HG03460 (cell line): ENCODE results near the gene ZGPAT.
"Not testable (repeated sequence)": the region's sequence is repeated elsewhere in the genome, so short reads cannot be mapped to it uniquely, and the experiment has no call there.

Experiments used
- ATAC-seq: cut with Tn5 transposase; IDR thresholded peaks from one replicate; pipeline ENCODE4 v1.9.1; 2021; ENCODE audit not compliant: unreplicated experiment

Gene ZGPAT

DNA sequence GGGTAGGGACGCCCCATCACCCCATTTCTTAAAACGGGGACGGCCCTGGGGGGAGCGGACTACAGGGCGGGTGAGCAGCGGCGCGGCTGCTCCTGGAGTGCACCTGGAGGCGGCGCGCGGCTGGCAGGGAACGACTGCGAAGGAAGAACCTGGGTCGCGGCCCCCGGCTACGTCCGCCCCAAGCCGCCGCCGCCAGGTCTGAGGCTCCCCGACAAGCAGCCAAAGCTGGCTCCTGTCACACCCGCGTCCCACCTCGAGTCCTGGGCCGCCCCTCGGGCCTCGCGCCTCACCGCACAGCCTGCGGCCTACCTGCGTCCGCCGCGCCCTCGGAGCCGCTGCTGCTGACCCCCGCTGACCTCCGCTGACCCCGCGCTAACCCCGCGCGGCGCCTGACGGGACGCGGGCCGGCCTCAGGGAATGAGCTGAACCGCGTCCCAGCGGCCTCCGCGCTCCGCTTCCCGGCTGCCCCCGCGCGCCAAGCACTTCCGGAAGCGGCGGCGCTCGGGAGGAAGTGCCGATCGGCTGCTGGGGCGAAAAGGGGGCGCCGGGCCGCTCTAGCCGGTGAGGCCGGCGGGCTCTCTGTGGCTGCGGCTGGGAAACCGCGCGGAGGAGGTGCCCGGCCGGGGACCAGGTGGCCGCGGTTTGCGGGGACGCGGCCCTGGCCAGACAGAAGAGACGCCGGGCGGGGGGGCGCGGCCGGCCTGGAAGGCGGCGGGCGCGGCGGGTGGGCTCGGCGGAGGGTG, at the start of gene ZGPAT, which contains the start of gene ARFRP1:
ZGPAT (plus strand) TSS at position 482 of the 743 bp plus-strand sequence. CDS start 542 bp downstream, outside the sequence.
ARFRP1 (minus strand) TSS at position 419 of the 743 bp plus-strand sequence. CDS start 885 bp downstream, outside the sequence.
- peak; percentile 69 for ATAC-seq

GRCh38 chr20:63658749-63659187, 49.1 kb upstream of the ZGPAT start:
- ATAC-seq: no peak

GRCh38 chr20:63659370-63659769, 48.5 kb upstream of the ZGPAT start:
- ATAC-seq: no peak

GRCh38 chr20:63660174-63660573, 47.7 kb upstream of the ZGPAT start:
- ATAC-seq: not testable (repeated sequence)

DNA sequence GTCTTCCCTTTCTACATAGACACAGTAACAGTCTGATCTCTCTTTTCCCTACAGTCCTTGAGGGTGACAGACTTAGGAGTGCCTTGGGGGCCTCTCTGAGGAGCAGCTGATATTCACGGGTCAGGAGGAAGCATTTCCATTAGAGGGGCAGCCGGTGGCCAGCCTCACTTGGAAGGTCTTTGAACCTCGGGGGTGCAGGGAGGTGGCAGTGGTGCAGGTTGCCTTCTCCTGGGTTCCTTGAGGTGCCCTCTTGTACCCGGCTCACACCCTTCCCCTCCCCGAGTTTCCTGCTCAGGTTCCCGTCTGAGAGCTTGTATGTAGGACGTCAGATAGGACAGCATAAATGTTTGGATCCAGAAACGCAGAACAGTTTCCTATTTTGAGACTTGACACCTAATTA, 47.2 kb upstream of the ZGPAT start:
- no peak for ATAC-seq

GRCh38 chr20:63661108-63661507, 46.7 kb upstream of the ZGPAT start:
- no peak for ATAC-seq

DNA sequence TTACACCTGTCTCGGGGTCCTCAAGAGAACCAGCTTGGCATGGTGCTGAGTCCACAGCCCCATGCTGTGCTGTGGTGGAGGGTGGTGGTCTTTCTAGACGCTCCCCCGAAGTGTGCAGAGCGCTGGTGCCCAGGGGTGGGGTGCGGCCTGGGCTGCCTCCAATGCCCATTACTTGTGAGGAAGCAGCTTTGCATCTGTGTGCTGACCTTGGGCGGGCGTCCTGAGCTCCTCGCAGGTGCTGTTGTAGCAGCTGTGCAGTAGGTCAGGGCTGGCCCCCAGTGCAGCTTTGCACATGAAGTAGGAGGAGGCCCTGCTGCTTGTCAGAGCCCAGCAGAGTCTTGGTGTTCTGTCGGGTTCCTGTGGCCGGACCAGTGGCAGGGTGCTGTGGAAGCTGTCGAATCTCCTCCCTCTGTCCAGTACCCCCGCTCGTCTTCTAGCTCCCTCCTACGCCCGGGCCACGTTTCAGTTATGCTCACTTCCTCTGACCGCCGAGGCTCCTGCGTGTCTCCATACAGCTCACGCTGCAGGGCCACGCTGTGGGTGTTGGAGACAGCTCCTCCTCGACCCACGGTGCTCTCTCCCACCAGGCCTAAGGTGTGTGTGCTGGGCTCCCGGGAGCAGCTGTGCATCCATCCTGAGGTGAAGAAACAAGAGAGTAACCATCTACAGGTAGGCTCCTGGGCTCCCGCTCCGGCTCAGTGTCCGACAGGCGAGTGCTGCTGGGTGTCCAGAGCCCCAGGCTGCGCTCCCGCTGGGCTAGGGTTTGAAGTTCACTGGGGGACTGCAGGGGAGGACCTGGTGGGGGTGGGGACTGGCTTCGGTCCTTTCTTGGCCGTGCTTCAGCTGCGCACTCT, 45.7 kb upstream of the ZGPAT start:
- no peak for ATAC-seq

DNA sequence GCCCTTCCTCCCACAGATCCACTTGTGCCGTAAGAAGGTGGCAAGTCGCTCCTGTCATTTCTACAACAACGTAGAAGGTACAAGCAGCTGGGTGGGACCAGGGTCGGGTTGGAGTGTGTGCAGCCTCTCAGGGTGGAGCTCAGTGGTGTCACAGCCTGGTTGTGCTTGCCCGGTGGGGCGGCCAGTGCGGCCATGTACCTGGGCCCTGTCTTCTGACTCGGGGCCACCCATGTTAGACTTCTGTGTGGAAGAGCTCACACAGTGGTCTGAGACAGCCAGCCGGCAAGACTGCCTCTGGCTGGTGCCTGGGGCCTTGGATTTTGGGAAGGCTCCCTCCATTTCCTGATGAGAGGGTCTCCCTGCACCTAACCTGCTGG, 45.0 kb upstream of the ZGPAT start:
- no peak for ATAC-seq

DNA sequence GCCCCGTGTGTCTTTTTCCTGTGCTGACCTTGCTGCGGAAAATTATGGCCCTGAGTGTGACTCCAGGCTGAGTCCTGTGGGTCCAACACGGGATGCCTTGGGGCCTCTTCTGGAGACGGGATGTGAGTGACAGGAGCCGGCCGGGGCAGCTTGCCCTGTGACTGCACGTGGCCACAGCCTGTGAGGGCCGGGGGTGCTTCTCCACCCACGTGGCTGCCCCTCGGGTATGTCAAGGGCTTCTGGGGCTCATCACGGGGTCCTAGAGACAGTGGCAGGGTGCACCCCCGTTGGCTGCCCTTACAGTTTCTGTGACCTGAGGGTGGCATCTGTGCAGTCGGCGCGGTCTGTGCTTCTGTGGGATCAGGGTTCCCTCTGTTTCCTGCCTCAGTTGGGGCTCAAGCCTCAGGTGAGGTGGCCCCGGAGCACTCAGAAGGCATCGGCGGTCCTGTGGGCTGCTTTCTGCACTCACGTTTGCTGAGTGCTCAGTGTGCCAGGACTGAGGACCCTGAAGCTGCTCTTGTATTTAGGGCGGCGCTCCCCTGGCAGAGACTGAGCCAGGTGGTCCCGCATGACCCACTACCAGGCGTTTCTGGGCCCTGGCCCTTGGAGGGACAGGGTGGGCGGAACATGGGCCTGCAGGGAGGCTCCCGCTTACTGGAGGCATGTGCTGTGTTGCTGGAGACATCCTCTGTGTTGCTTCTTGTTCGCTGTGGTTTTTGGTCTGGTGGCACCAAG, 44.3 kb upstream of the ZGPAT start:
- ATAC-seq: no peak

GRCh38 chr20:63664143-63664851, 43.5 kb upstream of the ZGPAT start:
- ATAC-seq: no peak

DNA sequence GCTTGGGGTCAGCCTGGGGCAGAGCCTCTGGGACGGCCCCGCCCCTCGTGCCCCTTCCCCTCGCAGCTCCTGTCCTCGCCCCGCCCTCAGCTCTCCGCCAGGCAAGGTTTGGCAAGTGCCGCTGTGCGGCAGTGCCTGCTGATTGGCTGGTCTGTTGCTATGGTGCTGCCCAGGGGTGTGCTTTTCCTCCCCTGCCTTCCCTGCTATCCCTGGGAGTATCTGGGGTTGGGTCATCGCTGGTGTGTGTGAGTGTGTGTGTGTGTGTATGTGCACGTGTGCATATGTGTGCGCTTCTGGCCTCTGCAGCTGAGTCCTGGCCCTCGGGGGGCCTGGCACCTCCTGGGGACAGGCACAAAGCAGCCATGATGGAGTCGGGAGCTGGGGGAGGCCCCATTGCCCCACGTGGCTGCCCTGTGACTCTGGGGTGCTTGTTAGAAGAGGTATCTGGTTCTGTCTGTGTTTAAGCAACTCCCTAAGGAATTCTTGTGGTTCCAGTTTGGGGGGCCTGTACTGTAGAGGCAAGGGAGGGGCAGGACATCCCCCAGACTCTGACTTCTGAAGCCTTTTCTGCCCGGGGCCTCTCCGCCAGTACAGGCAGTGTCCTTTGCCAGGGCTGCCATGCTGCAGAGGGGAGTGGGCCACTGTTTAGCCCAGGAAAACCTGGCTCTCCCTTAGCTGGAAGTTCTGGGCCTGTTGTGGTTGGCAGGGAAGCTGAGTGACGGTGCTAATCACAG, 42.8 kb upstream of the ZGPAT start:
- no peak for ATAC-seq

GRCh38 chr20:63665708-63666107, 42.1 kb upstream of the ZGPAT start:
- no peak for ATAC-seq

DNA sequence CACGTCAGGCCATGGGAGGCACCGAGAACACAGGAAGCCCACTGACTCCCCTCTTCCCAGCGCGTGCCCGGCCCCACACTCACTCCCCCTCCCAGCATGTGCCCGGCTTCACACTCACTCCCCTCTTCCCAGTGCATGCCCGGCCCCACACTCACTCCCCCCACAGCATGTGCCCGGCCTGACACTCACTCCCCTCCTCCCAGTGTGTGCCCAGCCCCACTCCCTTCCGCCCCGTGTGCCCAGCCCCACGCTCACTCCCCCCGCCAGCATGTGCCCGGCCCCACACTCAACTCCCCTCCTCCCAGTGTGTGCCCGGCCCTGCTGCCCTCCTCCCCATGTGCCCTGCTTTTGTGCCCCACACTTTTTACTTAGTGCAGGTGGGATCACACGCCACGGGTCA, 40.0 kb upstream of the ZGPAT start:
- ATAC-seq: no peak

- no peak for ATAC-seq
Observed at GRCh38 chr20:63668351-63668750, 39.5 kb upstream of the ZGPAT start.

DNA sequence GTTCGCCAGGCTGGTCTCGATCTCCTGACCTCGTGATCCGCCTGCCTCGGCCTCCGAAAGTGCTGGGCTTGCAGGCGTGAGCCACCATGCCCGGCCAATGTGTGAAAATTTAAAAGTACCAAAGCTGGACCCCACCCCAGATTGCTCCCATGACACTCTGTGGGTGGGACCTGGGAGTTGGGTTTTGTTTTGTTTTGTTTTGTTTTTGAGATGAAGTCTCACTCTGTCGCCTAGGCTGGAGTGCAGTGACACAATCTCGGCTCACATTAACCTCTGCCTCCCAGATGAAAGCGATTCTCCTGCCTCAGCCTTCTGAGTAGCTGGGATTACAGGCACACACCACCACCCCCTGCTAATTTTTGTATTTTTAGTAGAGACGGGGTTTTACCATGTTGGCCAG, 36.1 kb upstream of the ZGPAT start:
- ATAC-seq: not testable (repeated sequence)

DNA sequence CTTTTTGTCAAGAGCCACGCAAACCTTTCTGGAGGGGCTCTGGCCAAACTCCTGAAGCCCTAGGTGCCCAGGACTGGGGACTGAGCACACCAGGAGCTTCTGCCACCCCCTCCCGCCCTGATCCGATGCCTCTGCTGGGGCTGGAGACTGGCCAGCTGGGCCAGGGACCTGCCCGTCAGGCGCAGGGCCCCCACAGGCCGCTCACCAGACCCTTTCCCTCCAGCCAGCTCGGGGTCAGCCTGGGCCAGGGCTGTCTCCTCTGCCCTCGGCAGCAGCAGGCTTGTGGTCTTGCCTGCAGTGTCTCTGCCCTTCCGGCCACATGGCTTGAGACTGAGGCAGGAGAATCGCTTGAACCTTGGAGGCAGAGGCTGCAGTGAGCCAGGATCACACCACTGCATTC, 35.2 kb upstream of the ZGPAT start:
- no peak for ATAC-seq

GRCh38 chr20:63673951-63674350, 33.9 kb upstream of the ZGPAT start:
- no peak for ATAC-seq

DNA sequence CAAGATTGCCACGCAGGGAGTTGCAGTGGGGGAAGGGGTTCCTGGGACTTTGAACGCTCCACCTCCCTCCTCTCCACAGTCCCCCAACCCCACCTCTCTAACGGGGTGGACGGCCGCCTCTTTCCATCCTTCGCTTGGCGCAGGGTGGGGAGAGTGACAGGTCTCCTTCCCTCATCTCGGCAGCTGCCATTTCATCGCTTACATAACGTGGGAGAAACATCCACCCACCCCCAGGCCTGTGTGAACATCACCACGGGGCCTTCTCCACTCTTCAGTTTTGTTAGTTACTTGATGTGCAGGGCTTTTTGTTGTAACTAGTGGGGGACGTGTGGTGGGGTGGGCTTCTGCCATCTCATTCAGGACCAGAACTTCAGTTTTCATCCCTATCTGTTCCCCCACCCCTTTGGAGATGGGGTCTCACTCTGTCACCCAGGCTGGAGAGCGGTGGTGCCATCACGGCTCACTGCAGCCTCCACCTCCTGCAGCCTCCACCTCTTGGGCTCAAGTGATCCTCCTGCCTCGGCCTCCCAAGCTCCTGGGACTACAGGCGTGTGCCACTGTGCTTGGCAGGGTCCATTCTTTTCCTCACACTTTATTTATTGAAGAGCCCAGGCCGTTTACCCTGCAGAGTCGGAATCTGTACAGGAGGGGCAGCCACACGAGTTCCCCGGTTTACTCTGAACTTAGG, 32.0 kb upstream of the ZGPAT start:
- no peak for ATAC-seq

DNA sequence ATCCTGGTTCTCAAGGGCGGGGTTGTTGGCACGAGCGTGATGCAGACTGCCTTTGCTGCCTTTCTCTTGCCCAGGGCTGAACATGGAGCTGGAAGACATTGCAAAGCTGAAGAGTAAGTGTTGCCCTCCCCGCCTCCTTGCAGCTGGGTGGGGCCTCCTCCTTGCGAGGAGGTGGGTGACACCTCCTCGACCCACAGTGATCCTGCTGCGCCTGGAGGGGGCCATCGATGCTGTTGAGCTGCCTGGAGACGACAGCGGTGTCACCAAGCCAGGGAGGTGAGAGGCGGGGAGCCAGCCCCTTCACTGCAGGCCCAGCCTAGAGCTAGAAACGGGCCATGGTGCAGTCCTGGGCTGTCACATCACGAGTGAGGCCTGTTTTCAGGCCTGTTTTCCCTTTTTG, 29.8 kb upstream of the ZGPAT start:
- no peak for ATAC-seq
